GM04504 (cell line): ENCODE data around the gene STAT4.

Experiments used
- DNase-seq: peaks from one replicate; pipeline ENCODE4 v3.0.0-alpha.2; 2012; ENCODE audit warnings: low read depth

Gene STAT4

DNA sequence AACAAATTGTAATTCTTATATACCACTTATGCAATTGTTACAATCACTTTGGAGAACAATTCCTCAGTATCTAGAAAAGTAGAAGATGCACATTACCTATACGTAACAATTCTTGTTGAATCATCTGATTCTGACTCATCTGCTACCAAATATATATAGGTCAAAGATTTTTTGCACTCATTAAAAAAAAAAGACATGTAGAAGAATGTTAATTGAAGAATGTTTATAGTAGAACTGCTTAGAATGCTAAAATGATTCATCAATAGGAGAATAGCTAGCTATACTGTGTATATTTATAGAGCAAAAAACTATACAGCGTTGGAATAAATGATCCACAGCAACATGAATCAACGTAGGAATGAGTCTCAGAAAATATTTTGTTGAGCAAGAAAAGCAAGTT is 107.4 kb downstream of the STAT4 start:
- no peak for DNase-seq

DNA sequence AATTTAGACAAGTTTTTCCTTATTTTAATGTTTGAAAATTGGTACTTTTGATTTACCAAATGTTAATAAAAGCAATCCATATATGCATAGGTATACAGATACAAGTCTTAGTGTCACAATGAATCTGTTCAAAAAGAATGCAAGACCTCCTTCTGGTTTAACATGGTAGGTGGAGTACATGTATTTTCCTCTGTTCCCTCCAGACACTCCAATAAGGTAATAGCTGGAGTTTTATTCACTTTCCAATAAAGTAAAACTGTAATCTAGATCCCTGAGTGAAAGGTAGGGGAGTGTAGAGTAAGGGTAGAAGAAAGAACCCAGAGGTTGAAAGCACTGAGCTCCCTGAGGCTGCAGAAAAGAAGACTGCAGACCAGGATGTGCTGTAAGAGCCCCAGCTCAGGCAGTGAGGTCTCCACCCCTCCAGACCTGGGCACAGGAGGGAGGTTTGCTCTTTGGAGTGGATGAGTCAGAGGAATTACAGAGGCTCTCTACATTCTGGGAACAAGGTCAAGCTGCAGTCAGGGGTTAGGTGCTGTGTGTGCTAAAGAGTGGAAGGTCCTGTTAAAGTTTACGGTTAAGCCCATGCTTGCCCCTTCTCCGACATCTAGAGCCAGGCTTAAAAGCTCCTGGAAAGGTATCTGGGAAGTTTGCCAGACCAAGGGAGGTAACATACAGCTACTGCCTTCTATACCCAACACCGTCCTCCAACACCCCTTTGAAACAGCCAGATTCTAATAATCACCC is 109.2 kb downstream of the STAT4 start:
- no peak for DNase-seq

DNA sequence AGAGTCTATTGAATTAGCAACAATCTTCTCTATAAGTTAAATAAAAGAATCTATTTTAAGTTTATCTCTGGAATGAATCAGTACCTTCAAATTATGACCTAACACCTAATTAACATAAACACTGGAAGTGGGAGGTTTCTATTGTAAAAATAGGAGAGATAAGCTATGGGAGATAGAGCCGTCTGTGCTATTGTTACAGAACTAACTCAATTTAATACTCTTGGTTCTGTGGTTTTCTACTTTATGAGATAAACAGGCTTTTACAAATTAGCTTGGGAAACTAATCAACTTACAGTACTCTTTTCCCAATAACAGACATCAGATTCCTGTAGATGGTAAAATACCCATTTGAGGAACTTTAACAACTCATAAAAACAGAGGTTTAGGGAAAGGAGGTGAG is 111.2 kb downstream of the STAT4 start:
- DNase-seq = no peak

DNA sequence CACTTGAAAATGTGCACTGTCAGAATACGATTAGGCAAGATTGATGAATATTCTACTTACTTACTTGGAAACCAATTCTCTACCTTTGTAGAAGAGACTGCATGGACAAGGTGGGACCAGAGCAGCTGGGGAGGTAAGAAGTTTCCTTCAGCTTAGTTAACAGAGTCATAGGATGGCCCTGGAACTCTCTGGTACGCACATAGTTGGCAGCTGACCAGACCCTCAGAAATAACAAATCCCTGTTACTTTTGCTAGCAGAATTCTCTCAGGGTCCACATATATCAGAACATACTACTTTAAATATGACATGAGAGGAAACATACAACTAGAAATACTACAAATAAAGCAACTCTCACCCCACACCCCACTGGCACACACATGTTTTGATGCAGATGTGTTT is 112.1 kb downstream of the STAT4 start:
- DNase-seq = no peak

DNA sequence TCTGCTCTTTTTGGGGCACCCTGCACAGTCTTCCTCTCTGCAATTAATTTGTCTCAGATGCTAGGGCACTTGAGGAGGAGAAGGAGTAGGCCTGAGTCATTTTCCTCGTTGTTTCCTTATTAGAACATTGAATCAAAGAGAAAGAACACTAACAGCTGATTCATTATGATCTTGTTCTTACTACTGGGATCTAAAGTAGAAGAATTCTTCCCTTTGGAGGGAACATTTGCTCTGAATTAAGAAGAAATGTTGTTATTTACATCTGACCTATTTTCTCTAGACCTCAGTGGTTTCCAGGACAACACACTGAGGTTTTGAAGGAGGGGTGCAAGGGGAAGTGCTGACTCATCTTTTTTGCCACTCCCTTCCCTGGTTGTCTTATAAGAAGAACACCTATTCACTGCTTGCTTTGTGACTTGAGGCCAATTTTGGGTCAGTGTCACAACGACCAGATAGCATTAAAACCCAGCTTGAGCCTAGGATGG is 112.5 kb downstream of the STAT4 start:
- peak; percentile 82 for DNase-seq

DNA sequence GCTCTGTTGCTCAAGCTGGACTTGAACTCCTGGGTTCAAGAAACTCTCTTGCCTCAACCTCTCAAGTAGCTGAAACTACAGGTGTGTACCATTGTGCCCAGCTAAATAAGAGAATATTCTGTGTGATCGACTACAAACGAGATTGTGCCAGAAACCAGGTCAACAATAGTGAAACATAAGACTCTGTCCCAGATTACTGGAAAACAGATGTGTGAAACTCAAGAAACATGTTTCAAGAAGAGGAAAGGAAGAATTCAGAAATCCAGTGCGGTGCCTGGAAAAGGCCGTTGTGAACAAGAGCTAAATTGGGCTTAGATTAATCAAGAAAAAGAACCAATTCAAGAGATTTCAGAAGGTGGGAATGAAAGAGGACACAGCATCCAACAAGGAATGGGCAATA is 113.4 kb downstream of the STAT4 start:
- no peak for DNase-seq

DNA sequence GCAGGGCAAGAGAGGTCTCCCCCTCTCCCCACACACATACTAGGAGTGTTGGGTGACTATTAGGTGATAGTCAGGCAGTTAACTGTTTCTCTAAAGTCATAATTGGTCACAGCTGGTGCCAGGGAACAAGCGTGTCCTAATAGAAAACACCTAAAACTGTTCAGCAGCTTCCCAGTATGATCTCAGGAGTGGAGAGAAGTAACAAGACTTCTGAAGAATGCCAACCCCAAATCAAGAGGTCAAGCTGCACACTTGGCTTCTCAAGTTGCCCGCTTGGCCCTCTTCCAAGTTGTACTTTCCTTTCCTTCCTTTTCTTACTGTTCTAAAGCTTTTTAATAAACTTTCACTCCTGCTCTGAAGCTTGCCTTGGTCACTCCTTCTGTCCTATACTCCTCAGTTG is 114.4 kb downstream of the STAT4 start:
- DNase-seq = no peak

DNA sequence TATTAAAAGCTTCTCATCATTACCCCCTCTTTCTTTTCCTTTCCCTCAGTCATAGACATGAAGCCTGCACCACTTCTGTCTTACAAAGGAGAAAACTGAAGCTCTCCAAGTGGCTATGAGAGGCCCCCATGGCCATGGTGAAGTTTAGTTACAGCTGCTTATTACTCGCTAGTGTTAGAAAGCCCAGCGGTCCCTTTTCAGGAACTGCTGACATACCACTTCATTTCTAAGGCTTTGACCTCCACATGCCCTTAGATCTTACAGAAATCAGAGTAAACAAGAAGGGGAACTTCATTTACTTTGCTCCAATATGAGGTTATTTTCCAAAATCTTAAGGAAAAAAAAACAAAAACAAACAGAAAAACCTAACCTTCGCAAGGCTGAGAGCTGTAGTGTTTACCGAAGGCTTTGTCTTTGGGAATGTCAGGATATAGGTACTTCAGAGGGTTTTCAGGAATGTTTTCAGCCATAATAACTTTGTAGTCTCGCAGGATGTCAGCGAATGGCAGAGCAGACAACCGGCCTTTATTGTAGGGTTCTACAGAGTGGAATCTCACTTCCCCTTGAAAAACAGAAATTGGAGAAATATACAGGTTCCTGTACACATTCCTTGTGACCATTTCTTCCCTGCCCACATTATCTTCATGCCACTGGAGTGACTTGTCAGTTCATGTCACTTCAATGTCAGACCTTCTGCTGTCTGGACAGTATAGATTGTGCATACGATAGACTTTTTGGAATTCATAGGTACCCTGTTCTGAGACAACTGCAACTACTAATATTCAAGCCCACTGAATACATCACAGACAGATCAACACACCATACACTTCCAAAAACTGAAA is 118.0 kb downstream of the STAT4 start:
- no peak for DNase-seq

DNA sequence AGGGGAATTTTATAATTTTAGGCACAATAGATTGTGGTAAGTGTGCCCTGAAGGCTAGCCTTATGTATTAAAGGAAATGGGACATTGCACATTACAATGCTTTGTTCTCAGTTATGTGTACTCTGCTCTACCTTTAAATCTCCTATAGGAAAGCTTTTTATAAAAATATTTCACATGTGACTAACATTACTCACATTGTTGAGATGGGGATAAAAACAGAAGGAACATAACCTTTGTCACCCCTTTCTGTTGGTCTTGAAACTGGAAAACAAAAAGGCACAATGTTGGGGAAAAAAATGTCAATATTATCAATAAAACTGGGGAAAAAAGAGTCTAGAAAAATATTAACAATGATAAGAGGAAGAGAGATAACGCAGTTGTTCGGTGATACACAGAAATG is 119.5 kb downstream of the STAT4 start:
- no peak for DNase-seq

DNA sequence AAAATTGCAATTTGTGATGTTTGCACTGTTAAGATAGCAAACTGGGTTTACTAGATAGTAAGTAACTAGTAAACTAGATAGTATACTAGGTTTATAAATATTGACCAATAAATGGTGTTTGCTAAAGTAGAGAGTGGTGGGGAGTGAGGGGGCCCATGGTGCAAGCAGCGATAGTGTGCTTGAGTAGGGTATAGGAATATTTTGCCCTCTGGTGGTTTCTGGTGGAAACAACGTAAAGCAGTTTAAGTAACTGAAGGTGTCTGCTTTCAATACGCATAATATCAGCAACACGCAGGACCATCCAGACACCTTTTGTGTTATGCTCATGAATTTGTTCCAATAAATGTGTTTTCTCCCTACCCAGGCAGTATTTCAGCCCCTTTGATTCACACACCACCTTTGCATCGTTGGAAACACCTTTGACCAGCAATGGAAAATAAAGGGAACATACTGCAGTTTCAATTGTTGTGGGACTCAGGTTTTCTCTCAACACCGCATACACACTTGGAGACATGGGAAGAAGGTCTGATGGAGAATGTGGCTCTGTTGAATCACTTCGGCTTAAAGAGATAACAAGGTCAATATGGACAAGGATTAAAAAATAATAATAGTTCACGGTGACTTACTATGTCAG is 120.2 kb downstream of the STAT4 start:
- no peak for DNase-seq

DNA sequence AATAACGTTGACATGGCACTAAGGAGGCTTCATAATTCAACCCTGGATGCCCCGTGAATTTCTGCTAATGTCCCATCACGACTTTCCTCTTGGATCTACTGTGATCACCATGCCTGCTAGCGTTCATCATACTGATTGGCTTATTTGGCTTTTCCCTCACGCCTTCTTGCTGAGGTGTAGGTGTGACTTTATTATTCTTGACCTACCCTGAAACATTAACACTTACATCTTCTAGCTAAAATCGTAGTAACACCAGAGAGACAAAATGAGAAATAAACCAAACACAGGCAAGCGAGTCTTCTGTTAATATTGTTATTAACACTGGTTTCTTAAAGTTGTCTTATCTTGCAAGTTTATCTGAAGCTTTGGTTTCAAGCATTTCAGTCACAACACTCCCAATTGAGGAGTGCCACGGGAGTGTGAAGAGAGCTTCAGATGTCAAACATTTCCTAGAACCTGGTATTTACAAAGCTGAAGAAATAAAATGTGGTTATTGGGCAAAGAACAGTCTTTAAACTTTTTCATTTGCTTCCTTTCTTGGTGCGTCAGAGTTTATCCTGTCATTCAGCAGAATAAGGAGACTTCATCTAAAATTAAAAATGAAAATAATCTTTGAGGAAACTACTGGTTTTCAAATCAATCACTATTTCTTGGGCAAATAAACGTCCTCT is 121.4 kb downstream of the STAT4 start:
- no peak for DNase-seq

DNA sequence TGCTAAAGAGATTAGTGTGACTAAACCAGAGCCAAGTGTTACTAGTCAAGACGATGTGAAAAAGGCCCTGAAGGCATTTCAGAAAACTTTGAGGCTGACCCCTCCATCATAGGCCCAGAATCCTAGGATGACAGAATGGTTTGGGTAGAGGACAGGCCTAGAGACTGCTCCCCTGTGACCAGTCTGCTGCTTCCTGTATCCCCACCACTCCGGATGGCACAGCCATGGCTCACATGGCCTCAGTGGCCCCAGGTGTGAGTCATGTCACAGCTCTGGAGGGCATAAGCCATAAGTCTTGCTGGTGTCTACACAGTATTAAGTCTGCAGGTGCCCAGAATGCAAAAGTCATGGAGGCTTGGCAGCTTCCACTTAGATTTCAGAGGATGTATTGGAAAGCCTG is 124.4 kb downstream of the STAT4 start:
- no peak for DNase-seq

DNA sequence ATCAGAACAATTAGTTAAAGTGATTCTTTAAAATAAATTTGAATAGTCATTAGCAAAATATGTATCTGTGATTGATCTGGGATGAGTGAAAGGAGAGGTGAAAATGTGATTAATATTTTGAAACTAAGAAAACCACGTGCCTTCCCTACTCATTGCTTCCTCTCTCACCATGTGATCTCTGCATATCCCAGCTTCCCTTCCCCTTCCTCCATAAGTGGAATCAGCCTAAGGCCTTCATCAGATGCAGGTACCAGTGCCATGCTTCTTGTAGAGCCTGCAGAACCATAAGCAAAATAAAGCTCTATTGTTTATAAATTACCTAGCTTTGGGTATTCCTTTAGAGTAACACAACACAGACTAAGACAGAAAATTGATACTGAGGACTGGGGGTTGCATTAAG is 125.7 kb downstream of the STAT4 start:
- DNase-seq = no peak

DNA sequence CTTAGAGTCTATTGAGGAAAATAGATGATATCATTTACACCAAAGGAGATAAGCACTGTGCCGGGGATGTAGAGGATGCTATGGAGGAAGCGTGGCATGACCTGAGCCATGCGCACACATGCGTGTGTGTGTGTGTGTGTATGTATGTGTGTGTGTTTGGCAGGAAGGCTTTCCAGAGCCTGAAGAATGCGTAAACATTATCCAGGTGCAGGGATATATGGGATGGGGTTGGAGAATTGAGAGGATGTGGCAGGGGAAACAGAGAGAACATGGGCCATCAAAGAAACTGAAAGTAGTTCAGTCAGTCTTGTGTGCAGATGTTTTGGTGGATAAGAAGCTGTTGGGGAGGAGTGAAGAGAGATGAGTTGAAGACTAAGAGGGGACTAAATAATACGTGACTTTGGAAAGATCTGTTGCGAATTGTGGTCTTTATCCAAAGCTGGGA is 127.5 kb downstream of the STAT4 start:
- DNase-seq = no peak

DNA sequence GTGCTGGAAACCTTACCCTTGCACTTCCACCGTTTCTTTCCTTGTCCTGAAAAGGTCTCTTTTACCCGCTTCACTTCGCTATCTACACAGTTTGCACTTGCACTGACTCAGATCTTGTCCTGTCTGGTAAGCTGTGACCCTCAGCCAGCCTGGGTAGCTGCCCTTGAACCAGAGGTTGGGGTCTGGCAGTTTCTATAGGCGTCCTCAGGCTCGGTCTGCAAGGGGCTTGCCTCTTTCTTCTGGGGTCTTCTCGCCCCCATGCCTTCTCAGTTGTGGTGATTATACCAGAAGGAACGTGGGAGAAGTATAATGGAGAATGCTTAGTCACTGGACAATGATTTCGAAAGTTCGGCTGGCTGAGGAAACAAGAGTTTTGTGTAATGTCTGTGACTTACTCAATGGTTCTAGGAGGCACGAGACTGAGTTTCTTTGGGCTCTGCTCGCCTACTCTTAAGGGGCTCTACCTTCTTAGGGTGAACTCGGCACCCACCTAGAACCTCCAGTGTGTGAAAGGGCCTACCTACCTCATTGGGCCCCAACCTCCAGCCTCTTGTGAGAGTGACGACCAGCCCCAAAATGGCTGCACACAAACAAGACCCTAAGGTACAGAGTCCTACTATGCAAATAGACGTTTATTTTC is 129.9 kb downstream of the STAT4 start:
- DNase-seq = peak; percentile 76

DNA sequence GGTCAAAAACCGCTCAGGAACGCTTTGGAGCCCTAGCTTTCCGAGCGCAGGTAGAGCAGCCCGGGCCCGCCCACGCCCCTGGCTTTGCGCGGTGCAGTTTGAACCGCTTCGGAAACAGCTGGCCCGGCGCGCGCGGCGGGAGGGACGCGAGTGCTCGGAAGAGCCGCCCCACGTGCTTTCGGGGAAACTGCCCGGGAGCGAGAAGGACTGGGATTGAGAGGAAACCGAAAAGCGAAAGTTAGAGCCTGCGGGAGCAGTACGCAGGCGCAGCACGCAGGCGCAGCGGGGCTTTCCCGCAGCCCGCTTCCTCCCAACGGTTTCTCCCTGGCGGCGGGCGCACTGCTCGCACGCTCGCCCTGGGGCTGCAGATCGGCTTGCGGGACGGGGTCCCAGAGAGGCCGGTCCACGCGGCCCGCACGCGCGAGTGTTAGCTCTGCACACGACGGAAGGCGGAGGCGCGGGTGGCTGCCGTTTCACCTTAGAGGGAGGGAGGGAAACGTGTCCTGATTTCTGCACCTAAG is 130.5 kb downstream of the STAT4 start:
- peak; percentile 93 for DNase-seq

DNA sequence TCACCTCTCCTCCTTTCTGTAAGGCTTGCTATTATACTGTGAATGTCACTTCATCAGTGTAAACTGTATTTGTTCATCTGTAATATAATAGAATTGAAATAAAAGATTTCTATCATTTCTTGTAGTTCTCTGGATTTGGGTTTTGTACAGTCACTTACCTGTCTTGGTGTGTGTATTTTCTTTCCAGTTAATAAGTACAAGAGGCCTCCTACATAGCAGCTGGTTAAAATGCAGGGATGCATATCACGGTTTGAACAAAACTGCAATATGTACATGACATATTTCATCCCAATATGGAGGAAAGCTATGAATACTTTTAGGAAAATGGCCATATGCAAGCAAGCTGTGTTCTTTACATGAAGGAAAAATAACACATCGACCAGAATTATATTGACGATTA is 131.4 kb downstream of the STAT4 start:
- no peak for DNase-seq

DNA sequence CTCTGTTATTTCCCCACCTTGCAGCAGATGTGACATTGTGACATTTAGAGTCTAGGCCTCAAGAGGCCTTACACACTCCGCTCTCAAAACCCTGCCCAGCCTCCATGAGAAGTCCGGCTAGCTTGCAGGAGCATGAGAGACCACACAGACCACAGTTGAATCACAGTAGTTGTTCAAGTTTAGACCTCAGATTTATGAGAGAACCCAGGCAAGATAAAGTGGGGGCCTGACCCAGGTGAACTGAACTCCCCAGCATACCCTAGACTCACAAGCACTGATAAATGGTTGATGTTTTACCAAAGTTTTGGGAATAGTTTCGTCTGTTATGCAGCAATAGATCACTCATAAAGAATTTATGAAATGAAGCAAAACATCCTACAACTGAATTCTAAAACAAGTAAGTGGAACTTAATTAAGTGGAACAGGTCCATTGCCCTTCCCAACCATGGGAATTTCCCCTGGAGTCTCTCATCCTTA is 132.1 kb downstream of the STAT4 start:
- DNase-seq = no peak

DNA sequence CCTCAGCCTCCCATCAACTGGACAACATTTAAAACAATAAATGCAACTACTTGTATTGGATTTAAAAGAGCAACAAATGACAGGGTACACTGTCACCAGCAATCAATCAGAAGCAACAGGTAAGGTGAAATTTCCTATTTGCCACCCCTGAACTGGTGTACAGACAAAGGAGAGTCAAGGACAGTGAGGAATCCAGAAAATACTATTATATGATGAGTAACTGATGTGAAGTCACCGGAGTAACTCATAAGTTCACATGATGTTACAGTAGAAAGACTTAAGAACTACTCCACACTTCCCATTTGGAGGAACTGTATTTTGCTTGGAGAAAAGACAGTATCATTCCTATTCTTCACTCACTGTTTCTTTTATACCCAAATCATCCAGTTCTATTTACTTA is 132.7 kb downstream of the STAT4 start:
- DNase-seq = no peak

DNA sequence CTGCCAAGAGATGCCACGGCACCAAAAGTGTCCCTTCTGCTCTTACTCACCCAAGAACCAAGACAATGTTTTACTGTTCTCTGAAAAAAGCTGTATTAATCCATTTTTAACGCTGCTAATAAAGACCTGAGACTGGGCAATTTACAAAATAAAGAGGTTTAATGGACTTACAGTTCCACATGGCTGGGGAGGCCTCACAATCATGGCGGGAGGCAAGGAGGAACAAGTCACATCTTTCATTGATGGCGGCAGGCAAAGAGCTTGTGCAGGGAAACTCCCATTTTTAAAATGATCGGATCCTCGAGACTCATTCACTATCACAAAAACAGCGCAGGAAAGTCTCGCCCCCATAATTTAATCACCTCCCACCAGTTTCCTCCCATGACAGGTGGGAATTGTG is 135.0 kb downstream of the STAT4 start:
- no peak for DNase-seq

DNA sequence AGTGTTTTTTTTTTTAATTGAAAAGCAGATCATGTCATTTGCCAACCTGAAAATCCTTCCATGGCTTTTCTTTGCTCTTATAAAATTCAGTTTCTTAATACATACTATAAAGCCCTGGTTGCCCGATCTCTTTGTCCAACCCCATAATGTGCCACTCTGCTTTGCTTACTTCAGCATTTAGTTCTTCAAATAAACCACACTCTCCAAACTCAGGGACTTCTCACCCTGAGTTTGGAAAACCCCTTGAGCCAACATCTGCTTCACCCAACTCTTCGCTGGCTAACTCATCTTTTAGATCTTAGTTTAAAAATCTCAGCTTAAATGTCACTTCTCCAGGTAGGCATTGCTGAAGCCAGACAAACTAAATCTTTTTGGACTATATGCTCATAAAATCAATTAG is 135.6 kb downstream of the STAT4 start:
- DNase-seq = no peak

DNA sequence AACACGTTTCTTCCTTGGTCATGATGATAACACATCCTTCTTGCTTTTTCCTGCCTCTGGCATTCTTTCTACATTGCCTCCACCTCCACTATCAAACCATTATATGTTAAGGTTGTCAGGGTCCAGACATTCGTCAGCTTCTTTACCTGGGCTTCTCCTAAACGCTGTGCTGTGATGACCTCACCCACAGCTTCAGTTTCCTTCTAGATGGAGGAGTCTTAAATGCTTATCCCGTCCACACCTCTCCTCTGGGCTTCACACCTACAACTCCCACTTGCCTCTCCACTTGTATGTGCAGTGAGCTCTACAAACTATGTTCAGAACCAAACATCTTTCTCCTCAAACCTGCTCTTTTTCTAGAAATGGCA is 136.2 kb downstream of the STAT4 start:
- DNase-seq = no peak
